ENCODE data around the gene OSBPL6.

- no peak for TF ChIP-seq CTCF (IDR thresholded peaks at IDR 0.05)
- TF ChIP-seq POLR2A (IDR thresholded peaks at IDR 0.05) = no peak
Measured at GRCh38 chr2:178395295-178395694, 201.0 kb downstream of the OSBPL6 start.

All from esophagus squamous epithelium (tissue), 4 donors.